GM19467 (cell line): Measurements from ENCODE around the gene EIF2S2.

Source experiments
- ATAC-seq: cut with Tn5 transposase; IDR thresholded peaks from one replicate; pipeline ENCODE4 v1.9.1; 2021; ENCODE audit warnings: mild to moderate bottlenecking, moderate library complexity; ENCODE audit not compliant: unreplicated experiment

EIF2S2 gene

GRCh38 chr20:34122274-34122980 is 10.4 kb upstream of the EIF2S2 start:
- no peak for ATAC-seq

- no peak for ATAC-seq
These were observed 8.2 kb upstream of the EIF2S2 start for GRCh38 chr20:34120213-34120612.

- no peak for ATAC-seq
These were observed 3.2 kb upstream of the EIF2S2 start for GRCh38 chr20:34115232-34115631.

GRCh38 chr20:34114809-34115208 is 2.8 kb upstream of the EIF2S2 start:
- ATAC-seq, result no peak

- ATAC-seq, result no peak
These were observed 608 bp upstream of the EIF2S2 start for GRCh38 chr20:34112600-34113101.

- ATAC-seq, result no peak
These were observed 1.1 kb downstream of the EIF2S2 start for GRCh38 chr20:34110745-34111641.

GRCh38 chr20:34110025-34110744 is 1.9 kb downstream of the EIF2S2 start:
- no peak for ATAC-seq

GRCh38 chr20:34109442-34109841 is 2.6 kb downstream of the EIF2S2 start:
- ATAC-seq, result no peak

- no peak for ATAC-seq
These were observed 3.3 kb downstream of the EIF2S2 start for GRCh38 chr20:34108616-34109174.

- ATAC-seq, result no peak
These were observed 5.9 kb downstream of the EIF2S2 start for GRCh38 chr20:34105978-34106675.

- no peak for ATAC-seq
These were observed 8.0 kb downstream of the EIF2S2 start for GRCh38 chr20:34104059-34104458.

GRCh38 chr20:34102342-34102741 is 9.7 kb downstream of the EIF2S2 start:
- no peak for ATAC-seq

- no peak for ATAC-seq
These were observed 11.5 kb downstream of the EIF2S2 start for GRCh38 chr20:34100576-34100975.

- no peak for ATAC-seq
These were observed 12.4 kb downstream of the EIF2S2 start for GRCh38 chr20:34099675-34100074.

GRCh38 chr20:34098570-34098969 is 13.5 kb downstream of the EIF2S2 start:
- no peak for ATAC-seq

GRCh38 chr20:34096699-34097444 is 15.2 kb downstream of the EIF2S2 start:
- no peak for ATAC-seq

GRCh38 chr20:34095825-34096224 is 16.2 kb downstream of the EIF2S2 start:
- no peak for ATAC-seq

GRCh38 chr20:34093895-34094294 is 18.1 kb downstream of the EIF2S2 start:
- ATAC-seq, result no peak

GRCh38 chr20:34091637-34092200 is 20.3 kb downstream of the EIF2S2 start:
- ATAC-seq, result no peak
